HG03460 (cell line): ENCODE measurements around the gene ADRA2B.
"Not testable (repeated sequence)": the region's sequence is repeated elsewhere in the genome, so short reads cannot be mapped to it uniquely, and the experiment has no call there.

Experiments used
- ATAC-seq: cut with Tn5 transposase; IDR thresholded peaks from one replicate; pipeline ENCODE4 v1.9.1; 2021; ENCODE audit not compliant: unreplicated experiment

The ADRA2B gene

DNA sequence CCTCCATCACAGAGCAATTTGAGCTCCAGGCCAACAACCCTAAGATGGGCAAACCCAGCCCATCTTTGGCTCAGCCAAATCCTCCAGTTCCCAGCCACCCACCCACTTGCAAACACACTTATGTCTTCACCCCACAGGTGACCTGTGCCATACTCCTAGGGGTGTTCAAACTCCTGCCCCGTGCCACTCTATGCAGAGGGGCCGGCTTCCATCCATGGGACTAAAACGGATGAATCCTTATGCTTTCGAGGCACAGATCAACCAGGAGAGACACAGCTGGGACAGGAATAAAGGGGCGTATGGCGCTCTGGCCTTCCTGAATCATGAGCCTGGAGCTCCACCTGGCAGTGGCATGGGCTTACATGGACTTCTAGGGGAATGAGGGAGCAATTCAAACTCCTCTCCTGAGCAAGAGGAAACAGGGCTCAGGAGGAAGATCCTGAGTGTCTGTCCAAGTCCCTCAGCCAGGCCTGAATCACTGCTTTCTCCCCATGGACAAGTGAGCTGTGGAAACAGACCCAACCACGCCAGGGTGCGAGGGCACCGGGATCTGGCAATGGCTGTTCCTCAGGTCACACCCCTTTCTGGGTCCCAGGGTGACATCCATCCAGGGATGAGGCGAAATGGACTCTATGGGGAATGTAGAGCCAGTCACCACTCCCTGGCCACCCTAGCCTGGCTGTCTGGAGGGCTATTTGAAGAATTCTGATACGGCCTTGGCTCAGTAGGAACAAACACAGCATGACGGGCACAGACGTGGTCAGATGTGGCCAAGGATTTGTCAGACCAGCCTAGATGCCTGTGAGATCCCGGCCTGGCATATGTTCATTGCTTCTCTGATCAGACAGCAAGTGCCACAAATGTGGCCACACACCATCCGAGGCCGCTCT is 45.0 kb downstream of the ADRA2B start:
- not testable (repeated sequence) for ATAC-seq

- ATAC-seq, result not testable (repeated sequence)
Observed at GRCh38 chr2:96070351-96070750, 46.0 kb downstream of the ADRA2B start.

- ATAC-seq, result not testable (repeated sequence)
Observed at GRCh38 chr2:96069878-96070277, 46.5 kb downstream of the ADRA2B start.

DNA sequence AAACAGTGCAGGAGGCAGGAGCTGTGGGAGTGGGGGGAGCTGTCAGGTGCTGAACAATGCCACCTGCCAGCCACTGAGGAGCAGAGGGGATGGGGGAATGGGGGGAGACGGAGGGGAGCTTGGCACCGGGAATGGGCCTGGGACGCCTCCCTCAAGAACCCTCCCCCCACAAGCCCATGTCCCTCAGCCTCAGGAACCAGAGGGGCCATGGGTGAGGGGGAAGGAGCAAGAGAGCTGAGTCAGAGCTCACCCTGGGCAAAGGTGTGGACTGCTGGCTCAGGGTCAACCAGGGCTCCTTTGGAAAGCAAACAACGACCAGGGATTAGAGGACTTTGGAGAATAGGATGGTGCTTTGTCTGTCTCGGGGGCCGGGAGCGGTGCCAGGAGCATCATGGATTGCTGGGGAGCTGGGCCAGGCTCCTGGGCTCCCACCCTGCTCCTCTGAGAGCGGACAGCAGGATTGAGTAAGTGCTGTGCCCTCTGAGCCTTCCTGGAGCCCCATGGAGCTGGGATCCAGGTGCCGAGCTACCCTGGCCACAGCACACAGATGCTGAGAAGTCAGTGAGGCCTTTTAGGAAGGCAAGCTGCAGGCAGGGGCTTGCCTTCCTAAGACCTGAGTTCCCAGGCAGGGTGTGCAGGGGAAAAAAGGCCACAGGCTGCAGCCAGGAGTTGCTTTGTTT is 48.3 kb downstream of the ADRA2B start:
- not testable (repeated sequence) for ATAC-seq

- not testable (repeated sequence) for ATAC-seq
Observed at GRCh38 chr2:96067098-96067660, 49.2 kb downstream of the ADRA2B start.

- not testable (repeated sequence) for ATAC-seq
Observed at GRCh38 chr2:96066511-96066910, 49.9 kb downstream of the ADRA2B start.

DNA sequence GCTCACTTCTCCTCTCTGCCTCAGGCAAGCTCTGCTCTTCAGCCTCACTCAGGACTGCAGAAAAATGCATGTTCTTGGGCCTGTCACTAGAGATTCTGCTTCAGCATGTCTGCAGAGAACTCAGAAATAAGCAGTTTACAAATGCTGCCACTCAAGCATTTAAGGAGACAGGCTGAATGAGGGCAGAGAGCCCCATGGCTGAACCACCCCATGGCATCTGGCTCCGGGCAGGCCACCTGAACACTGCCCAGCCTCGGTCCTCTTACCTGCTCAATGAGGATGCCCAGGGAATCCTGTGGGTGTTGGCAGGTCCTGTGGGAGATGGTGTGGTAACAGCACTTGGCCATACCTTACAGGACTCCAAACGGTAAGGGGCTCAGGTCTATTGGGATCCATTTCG is 50.4 kb downstream of the ADRA2B start:
- ATAC-seq, result not testable (repeated sequence)

DNA sequence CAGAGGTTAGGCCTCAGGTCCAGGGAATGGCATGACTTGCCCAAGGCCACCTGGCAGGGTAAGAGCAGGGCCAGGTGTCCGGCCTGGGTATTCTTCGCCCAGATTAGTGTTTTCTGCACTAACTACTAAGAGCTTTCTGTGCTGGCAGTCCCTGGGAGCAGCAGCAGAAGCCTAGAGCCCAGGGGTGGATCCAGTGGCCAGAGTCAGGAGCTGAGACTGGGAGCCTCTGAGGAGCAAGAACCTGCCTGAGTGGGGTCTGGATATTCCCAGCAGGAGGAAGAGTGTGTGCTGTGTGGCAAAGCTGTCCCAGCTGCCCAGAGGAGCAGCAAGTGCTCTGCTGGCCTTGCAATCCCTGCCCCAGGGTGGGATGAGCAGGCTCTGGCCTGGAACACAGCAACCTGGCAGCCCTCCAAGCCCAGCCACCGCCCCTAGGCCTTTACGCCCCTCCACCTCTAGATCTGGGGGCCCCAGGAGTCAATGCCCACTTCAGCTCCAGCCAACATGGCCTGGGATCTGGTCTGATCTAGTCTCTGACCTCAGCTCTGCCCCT is 50.9 kb downstream of the ADRA2B start:
- ATAC-seq, result no peak

DNA sequence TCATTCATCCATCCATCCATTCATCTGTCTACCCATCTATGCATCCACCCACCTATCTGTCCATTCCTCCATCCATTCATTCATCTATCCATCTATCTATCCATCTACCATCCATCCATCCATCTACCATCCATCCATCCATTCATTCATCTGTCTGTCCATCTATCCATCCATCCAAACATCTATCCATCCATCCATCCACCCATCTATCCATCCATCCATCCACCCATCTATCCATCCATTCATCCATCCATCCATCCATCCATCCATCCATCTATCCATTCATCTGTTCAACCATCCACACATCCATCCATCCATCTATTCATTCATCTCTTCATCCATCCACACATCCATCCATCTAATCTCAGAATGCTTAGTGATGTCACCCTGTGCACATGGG is 51.6 kb downstream of the ADRA2B start:
- not testable (repeated sequence) for ATAC-seq

- ATAC-seq, result not testable (repeated sequence)
Observed at GRCh38 chr2:96064047-96064675, 52.2 kb downstream of the ADRA2B start.

DNA sequence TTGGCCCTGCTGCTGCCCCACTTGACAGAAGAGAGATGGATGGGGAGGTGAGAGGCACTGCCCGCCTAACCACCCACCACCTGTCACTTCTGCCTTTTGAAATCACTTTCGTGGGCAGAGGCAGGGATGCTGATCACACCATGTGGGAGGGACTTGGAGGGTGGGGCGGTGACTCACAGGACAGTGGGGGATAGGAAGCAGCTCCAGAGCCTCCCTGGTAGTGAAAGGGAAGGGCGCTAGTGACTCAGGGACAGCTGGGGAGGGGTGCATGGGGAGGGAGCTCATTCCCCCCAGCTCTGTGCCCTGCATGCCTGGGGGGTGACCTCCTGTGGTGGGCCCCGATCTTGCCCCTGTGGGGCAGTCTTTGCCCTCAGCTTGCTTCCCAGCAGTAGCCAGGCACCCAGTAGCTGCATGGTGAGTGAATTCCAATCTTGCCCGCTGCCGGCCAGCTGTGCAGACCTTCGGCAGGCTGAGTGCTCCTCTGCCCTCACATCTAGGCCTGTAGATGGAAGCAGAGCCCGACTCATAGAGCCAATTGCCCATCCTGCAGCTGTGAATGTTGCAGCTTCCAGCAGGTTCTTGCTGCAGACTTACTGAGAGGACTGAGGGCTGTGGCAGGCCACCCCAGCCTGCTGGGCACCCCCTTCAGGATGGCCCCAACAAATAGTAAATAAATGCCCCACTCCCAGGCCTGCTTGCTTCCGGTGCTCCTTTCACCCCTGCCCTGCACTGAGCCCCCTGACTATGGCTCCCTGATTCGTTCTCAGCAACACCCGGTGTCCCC is 53.1 kb downstream of the ADRA2B start:
- not testable (repeated sequence) for ATAC-seq
